ENCODE measurements around the gene SLC13A4.
"Not testable (repeated sequence)": the region's sequence is repeated elsewhere in the genome, so short reads cannot be mapped to it uniquely, and the experiment has no call there.

SLC13A4 gene

GRCh38 chr7:135748770-135749169, 20.8 kb upstream of the SLC13A4 start, which contains the start of gene FAM180A:
Gene FAM180A (minus strand): TSS chr7:135748813. CDS start chr7:135748580, 233 bp downstream.
- no peak for DNase-seq

GRCh38 chr7:135747366-135747765, 19.4 kb upstream of the SLC13A4 start:
- no peak for DNase-seq

GRCh38 chr7:135745703-135746312, 17.8 kb upstream of the SLC13A4 start:
- DNase-seq = no peak

- DNase-seq = no peak
Measured at GRCh38 chr7:135744938-135745702, 17.1 kb upstream of the SLC13A4 start.

- DNase-seq = no peak
Measured at GRCh38 chr7:135743907-135744731, 16.1 kb upstream of the SLC13A4 start.

GRCh38 chr7:135742371-135742770, 14.4 kb upstream of the SLC13A4 start:
- no peak for DNase-seq

GRCh38 chr7:135741905-135742304, 13.9 kb upstream of the SLC13A4 start:
- DNase-seq = no peak

GRCh38 chr7:135740889-135741288, 12.9 kb upstream of the SLC13A4 start:
- no peak for DNase-seq

GRCh38 chr7:135737306-135737647, 9.3 kb upstream of the SLC13A4 start:
- DNase-seq = not testable (repeated sequence)

- no peak for DNase-seq
Measured at GRCh38 chr7:135736586-135737305, 8.8 kb upstream of the SLC13A4 start.

GRCh38 chr7:135734343-135734689, 6.3 kb upstream of the SLC13A4 start:
- DNase-seq = no peak

- DNase-seq = no peak
Measured at GRCh38 chr7:135733603-135734342, 5.8 kb upstream of the SLC13A4 start.

GRCh38 chr7:135731131-135731530, 3.1 kb upstream of the SLC13A4 start:
- DNase-seq = no peak

GRCh38 chr7:135729230-135729629, 1.2 kb upstream of the SLC13A4 start:
- DNase-seq = no peak

- no peak for DNase-seq
Measured at GRCh38 chr7:135726911-135727673, 894 bp downstream of the SLC13A4 start.

GRCh38 chr7:135726276-135726788, 1.7 kb downstream of the SLC13A4 start:
- no peak for DNase-seq

- no peak for DNase-seq
Measured at GRCh38 chr7:135723411-135723810, 4.6 kb downstream of the SLC13A4 start.

- DNase-seq = no peak
Measured at GRCh38 chr7:135721198-135721820, 6.7 kb downstream of the SLC13A4 start.

GRCh38 chr7:135719688-135720087, 8.3 kb downstream of the SLC13A4 start:
- no peak for DNase-seq

GRCh38 chr7:135718794-135719437, 9.1 kb downstream of the SLC13A4 start:
- no peak for DNase-seq

Data from stimulated activated CD4-positive, alpha-beta T cell treated with anti-CD3 and anti-CD28 coated beads, Interleukin-2, amount 100 ng/mL, for 24 hours (primary cell).